ENCODE results near the gene ANTKMT.

The ANTKMT gene

DNA sequence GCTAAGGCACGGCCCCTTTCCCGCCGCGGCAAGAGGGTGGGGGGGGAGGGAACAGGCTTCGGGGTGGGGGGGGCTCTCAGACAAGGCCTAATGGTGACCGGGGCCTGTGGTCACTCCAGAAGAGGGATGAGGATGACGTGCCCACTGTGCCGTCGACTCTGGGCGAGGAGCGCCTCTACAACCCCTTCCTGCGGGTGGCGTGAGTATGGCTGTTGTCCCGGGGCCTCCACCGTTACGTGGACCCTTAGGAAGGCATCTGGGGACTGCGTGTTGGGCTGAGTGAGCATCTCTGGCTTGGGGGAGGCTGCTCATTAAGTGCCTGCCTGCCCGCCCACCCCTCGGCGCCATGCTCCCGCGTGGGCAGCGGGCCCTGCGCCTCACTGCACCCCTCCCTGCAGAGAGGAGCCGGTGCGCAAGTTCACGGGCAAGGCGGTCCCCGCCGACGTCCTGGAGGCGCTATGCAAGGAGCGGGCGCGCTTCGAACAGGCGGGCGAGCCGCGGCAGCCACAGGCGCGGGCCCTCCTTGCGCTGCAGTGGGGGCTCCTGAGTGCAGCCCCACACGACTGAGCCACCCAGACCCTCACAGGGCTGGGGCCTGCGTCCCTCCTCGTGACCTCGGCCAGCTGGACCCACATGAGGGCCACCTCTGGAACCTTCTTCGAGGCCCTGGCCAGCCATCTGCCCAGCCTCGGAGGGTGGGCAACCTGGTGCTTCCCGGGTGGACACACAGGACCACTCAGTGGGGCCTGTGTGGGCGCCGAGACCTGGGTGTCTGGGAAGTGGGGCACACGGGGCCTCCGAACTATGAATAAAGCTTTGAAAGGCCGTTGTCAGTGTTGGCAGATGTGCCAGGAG lies 8.2 kb downstream of the ANTKMT start:
- H4K20me1 ChIP-seq (ENCODE audit: insufficient read depth, low read length): no peaks in the 10 kb centered on the region
- no peaks in the 10 kb centered on the region for H3K79me2 ChIP-seq (ENCODE audit: low read length)
- peaks cover 9% of the 10 kb centered on the region; the same call in 1 of the 2 replicates for H3K4me1 ChIP-seq (ENCODE audit: low read length)
- no peak overlapping the region for H3K27ac ChIP-seq (ENCODE audit: low read length)
- no peaks in the 10 kb centered on the region for H3K36me3 ChIP-seq (replicated peaks; ENCODE audit: low read depth, low read length)
- H3K9ac ChIP-seq (ENCODE audit: low read length): no peak overlapping the region
- no peak overlapping the region for H3K4me2 ChIP-seq (ENCODE audit: low read length)
- no peaks in the 10 kb centered on the region for H3K27me3 ChIP-seq (ENCODE audit: low read depth, low read length)
- no peak overlapping the region for H3K4me3 ChIP-seq (ENCODE audit: low read length)
- no peak overlapping the region for H2AFZ ChIP-seq (ENCODE audit: low read depth, low read length)
- no peak for TF ChIP-seq EZH2phosphoT487 (IDR thresholded peaks at IDR 0.05; ENCODE audit: low read depth)
- TF ChIP-seq, protein P1, sequence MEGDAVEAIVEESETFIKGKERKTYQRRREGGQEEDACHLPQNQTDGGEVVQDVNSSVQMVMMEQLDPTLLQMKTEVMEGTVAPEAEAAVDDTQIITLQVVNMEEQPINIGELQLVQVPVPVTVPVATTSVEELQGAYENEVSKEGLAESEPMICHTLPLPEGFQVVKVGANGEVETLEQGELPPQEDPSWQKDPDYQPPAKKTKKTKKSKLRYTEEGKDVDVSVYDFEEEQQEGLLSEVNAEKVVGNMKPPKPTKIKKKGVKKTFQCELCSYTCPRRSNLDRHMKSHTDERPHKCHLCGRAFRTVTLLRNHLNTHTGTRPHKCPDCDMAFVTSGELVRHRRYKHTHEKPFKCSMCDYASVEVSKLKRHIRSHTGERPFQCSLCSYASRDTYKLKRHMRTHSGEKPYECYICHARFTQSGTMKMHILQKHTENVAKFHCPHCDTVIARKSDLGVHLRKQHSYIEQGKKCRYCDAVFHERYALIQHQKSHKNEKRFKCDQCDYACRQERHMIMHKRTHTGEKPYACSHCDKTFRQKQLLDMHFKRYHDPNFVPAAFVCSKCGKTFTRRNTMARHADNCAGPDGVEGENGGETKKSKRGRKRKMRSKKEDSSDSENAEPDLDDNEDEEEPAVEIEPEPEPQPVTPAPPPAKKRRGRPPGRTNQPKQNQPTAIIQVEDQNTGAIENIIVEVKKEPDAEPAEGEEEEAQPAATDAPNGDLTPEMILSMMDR (IDR thresholded peaks at IDR 0.05; ENCODE audit: low read depth, low read length): no peak
- H3K9me3 ChIP-seq (ENCODE audit: insufficient read depth, low read length): no peaks in the 10 kb centered on the region

DNA sequence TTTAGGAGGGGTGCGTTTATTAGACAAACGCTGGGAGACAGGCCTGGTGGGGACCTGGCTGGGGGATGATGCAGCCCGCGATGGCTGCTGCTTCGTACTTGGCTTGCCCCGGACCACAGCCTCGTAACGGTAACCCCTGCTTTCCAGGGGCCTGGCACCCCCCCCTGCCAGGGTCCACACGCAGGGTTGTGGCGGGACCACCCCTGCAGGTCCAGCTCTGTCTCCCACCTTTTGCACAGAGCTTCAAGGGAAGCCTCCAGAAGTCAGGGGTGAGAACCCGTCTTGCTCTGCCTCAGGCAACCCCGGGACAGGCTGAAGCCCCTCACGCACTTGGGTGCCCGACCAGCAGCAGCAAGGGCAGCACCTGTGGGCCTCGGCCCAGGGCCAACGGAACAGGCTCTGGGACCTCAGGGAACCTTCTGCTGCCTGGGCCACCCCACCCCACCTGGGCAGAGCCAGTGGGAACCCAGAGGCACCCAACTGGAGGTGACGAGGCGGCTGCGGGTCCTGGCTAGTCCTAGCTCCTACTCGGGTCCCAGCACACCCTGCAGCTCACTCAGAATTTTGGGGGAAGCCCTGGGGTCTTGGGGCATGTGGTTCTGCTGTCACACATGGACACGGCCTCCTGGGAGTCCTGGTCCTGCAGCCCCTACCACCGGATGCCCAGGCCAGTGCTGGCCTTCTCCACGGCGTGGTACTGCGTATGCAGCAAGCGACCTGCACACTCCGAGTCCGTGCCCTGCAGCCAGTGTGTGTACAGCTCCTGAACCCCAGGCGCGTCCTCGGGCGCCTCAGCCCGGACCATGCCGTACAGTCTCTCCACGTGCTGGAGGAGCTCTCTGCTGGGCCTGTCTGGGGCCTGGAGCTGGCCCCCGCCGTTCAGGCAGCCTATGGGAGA lies 9.1 kb downstream of the ANTKMT start:
- Histone ChIP-seq H3K27ac (ENCODE audit: low read length) (no peak overlapping the region), H3K9ac (ENCODE audit: low read length) (no peak overlapping the region), H3K27me3 (ENCODE audit: low read depth, low read length) (no peaks in the 10 kb centered on the region), H4K20me1 (ENCODE audit: insufficient read depth, low read length) (no peaks in the 10 kb centered on the region), H3K4me3 (ENCODE audit: low read length) (no peak overlapping the region), H3K79me2 (ENCODE audit: low read length) (no peaks in the 10 kb centered on the region), H3K4me1 (ENCODE audit: low read length) (peaks cover 9% of the 10 kb centered on the region; the same call in 1 of the 2 replicates), H2AFZ (ENCODE audit: low read depth, low read length) (no peak overlapping the region), H3K4me2 (ENCODE audit: low read length) (no peak overlapping the region), H3K36me3 (replicated peaks; ENCODE audit: low read depth, low read length) (no peaks in the 10 kb centered on the region), H3K9me3 (ENCODE audit: insufficient read depth, low read length) (no peaks in the 10 kb centered on the region)
- TF ChIP-seq, protein P1 (IDR thresholded peaks at IDR 0.05; ENCODE audit: low read depth, low read length): no peak
- TF ChIP-seq EZH2phosphoT487 (IDR thresholded peaks at IDR 0.05; ENCODE audit: low read depth): no peak

DNA sequence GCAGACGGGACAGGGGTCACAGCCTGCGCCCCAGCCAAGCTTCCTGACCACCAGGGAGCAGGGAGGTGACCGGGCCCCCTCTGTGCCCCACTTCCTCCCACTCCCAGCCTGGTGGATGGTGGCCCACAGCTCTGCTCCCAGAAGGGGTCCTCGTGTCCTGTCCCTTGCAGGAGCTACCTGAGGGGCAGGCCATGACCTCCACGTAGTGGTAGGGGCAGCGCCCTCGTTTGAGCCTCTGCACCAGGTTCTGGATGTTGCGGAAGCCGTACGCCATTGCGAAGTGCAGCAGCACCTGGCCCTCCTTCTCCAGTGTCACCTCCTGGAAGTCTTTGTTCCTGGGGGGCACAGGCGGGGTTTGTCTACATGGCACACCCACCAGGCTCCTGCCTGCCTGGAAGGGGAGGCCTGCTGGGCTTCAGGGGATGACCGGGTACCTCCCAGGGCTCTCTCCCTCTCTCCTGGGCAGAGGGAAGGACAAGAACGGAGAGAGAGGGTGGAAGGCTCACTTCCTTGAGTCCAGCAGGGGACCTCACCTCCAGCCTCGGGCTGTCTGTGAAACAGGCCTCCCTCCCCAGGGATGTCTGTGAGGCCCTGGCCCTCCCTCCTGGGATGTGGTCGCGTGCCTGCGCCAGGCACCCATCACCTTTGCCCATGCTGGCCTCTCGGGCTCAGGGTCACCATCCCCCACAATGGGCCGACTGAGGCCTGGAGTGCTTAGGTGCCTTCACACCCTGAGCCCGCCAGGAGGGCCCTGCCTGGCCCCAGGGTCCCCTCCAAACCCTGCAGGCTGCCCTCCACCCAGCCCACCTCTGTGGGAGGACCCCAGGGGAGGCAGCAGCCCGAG lies 9.9 kb downstream of the ANTKMT start:
- Histone ChIP-seq H3K4me1 (ENCODE audit: low read length) (peaks cover 16% of the 10 kb centered on the region), H4K20me1 (ENCODE audit: insufficient read depth, low read length) (no peaks in the 10 kb centered on the region), H3K4me2 (ENCODE audit: low read length) (no peak overlapping the region), H2AFZ (ENCODE audit: low read depth, low read length) (no peak overlapping the region), H3K79me2 (ENCODE audit: low read length) (no peaks in the 10 kb centered on the region), H3K27me3 (ENCODE audit: low read depth, low read length) (no peaks in the 10 kb centered on the region), H3K9ac (ENCODE audit: low read length) (no peak overlapping the region), H3K9me3 (ENCODE audit: insufficient read depth, low read length) (no peaks in the 10 kb centered on the region), H3K36me3 (replicated peaks; ENCODE audit: low read depth, low read length) (peaks cover 5% of the 10 kb centered on the region), H3K4me3 (ENCODE audit: low read length) (no peak overlapping the region), H3K27ac (ENCODE audit: low read length) (no peak overlapping the region)
- no peak for TF ChIP-seq EZH2phosphoT487 (IDR thresholded peaks at IDR 0.05; ENCODE audit: low read depth)
- TF ChIP-seq, protein P1 (IDR thresholded peaks at IDR 0.05; ENCODE audit: low read depth, low read length): no peak

Measured in OCI-LY3 (cell line).